HepG2 (cell line): ENCODE data around the gene RAMP3. TPM values are rescaled to one million over a fixed set of nuclear protein-coding genes. Genes with fewer than 3 reads are reported as not detected.

Experiments used
- ATAC-seq: fragments of 200-7000 bp; cut with Tn5 transposase; 3 replicates; pipeline ENCODE4 v1.9.1; 2020; ENCODE audit warnings: mild to moderate bottlenecking, moderate library complexity
- BruUV-seq: library from RNA; stranded (reverse); fragments of 400-500 nt; replicated peaks from 2 replicates; lab custom pipeline; 2021; lab: Mats Ljungman, UMichigan
- CTCF ChIA-PET: fragments of 300-600 bp; formaldehyde crosslinking; extraction: SDS; loops from one replicate; lab custom pipeline; 2021; ENCODE audit warnings: low total read pairs, inconsistent platforms, low intra/inter-chr PET ratio; lab: Yijun Ruan, JAX
- POLR2A ChIA-PET: fragments of 350-600 bp; sonication (Branson Sonifier 250); formaldehyde crosslinking; loops from one replicate; lab custom pipeline; 2020; ENCODE audit warnings: antibody characterized with exemption, inconsistent platforms; lab: Yijun Ruan, JAX
- DNase-seq: peaks from one replicate; pipeline ENCODE4 v3.0.0-alpha.2; 2015; ENCODE audit warnings: low spot score
- FAIRE-seq: peaks from 3 replicates; lab custom pipeline; 2011; peaks lifted over from hg19 to GRCh38; lab: Jason Lieb, UNC
- H2AFZ ChIP-seq: one replicate; pipeline ENCODE4 v1.6.1; 2011; ENCODE audit warnings: low read length, inconsistent platforms
- H3K27ac ChIP-seq: fragments of 300-600 bp; 3 replicates; pipeline ENCODE4 v1.8.0; 2011; ENCODE audit warnings: mixed run types, mild to moderate bottlenecking, mixed read lengths, low read length, inconsistent platforms; ENCODE audit not compliant: insufficient read depth; ENCODE audit errors: extremely low read length
- H3K27me3 ChIP-seq, 2 experiments: fragments of 200-600 bp in 1 of 2; 2 replicates in 1 of 2; 3 replicates in 1 of 2; pipeline versions ENCODE4 v1.6.0 to v1.8.0; 2011; ENCODE audit warnings: low read length in 2 of 2, mild to moderate bottlenecking in 2 of 2, moderate library complexity in 2 of 2, inconsistent platforms in 1 of 2; ENCODE audit not compliant: insufficient read depth in 2 of 2, control insufficient read depth in 1 of 2
- H3K36me3 ChIP-seq, 2 experiments: fragments of 200-600 bp in 1 of 2; replicated peaks in 1 of 2; 2 replicates in 1 of 2; 3 replicates in 1 of 2; pipeline versions ENCODE4 v1.5.1 to v1.8.0; 2011; ENCODE audit warnings: low read length in 2 of 2, inconsistent platforms in 1 of 2; ENCODE audit not compliant: insufficient read depth in 2 of 2, control insufficient read depth in 1 of 2
- H3K4me1 ChIP-seq: 2 replicates; pipeline ENCODE4 v1.5.1; 2012; ENCODE audit warnings: low read length, inconsistent platforms; ENCODE audit not compliant: insufficient read depth
- H3K4me2 ChIP-seq: 2 replicates; pipeline ENCODE4 v1.6.0; 2011; ENCODE audit warnings: low read depth, low read length, inconsistent platforms
- H3K4me3 ChIP-seq, 3 experiments: fragments of 200-600 bp in 1 of 3; sonication (generic), shearing (Covaris generic) in 1 of 3; replicated peaks in 1 of 3; 2 replicates each; pipeline ENCODE4 v1.5.1; 2011 to 2016; ENCODE audit warnings: low read length in 3 of 3, inconsistent platforms in 2 of 3, low read depth in 2 of 3, mild to moderate bottlenecking in 2 of 3, control low read depth in 1 of 3, mixed read lengths in 1 of 3; ENCODE audit not compliant: insufficient read depth in 1 of 3
- H3K79me2 ChIP-seq: one replicate; pipeline ENCODE4 v1.6.1; 2011; ENCODE audit warnings: low read length, inconsistent platforms; ENCODE audit not compliant: insufficient read depth
- H3K9ac ChIP-seq: 2 replicates; pipeline ENCODE4 v1.6.0; 2011; ENCODE audit warnings: mild to moderate bottlenecking, low read depth, low read length, inconsistent platforms; ENCODE audit not compliant: insufficient read depth
- H3K9me3 ChIP-seq: 2 replicates; pipeline ENCODE4 v1.5.1; 2012; ENCODE audit warnings: mild to moderate bottlenecking, low read length
- H4K20me1 ChIP-seq: 2 replicates; pipeline ENCODE4 v1.6.0; 2011; ENCODE audit warnings: inconsistent platforms, mild to moderate bottlenecking, low read length, moderate library complexity; ENCODE audit not compliant: insufficient read depth
- HDAC2 ChIP-seq: sonication (generic); formaldehyde crosslinking; IDR thresholded peaks from 2 replicates; pipeline ENCODE4 v1.4.0; 2020; ENCODE audit warnings: missing genetic modification reagents
- HOXA9 ChIP-seq: sonication (generic); formaldehyde crosslinking; IDR thresholded peaks from 2 replicates; pipeline ENCODE4 v1.8.1; 2022; ENCODE audit warnings: missing genetic modification reagents, mild to moderate bottlenecking, moderate library complexity, borderline replicate concordance
- PRMT3 ChIP-seq: sonication (generic); formaldehyde crosslinking; IDR thresholded peaks from 2 replicates; pipeline ENCODE4 v1.8.1; 2022; ENCODE audit warnings: low read depth, mild to moderate bottlenecking, moderate library complexity, missing genetic modification reagents, borderline replicate concordance
- RARA ChIP-seq: IDR thresholded peaks from 2 replicates; pipeline ENCODE4 v1.6.1; 2016; ENCODE audit warnings: missing genetic modification reagents, missing compliant biosample characterization
- RFX3 ChIP-seq: IDR thresholded peaks from 2 replicates; pipeline ENCODE4 v1.6.1; 2016; ENCODE audit warnings: missing biosample characterization, missing genetic modification reagents
- RFXAP ChIP-seq: sonication (generic); formaldehyde crosslinking; IDR thresholded peaks from 2 replicates; pipeline ENCODE4 v1.4.0; 2020; ENCODE audit warnings: missing genetic modification reagents, borderline replicate concordance
- SIX4 ChIP-seq: sonication (generic); formaldehyde crosslinking; IDR thresholded peaks from 2 replicates; pipeline ENCODE4 v1.4.0; 2020; ENCODE audit warnings: missing genetic modification reagents
- TMF1 ChIP-seq: sonication (generic); formaldehyde crosslinking; IDR thresholded peaks from 2 replicates; pipeline ENCODE4 v1.8.1; 2022; ENCODE audit warnings: low read depth, missing genetic modification reagents
- TSC22D2 ChIP-seq: sonication (generic); formaldehyde crosslinking; IDR thresholded peaks from 2 replicates; pipeline ENCODE4 v1.5.1; 2020; ENCODE audit warnings: missing genetic modification reagents, mild to moderate bottlenecking, borderline replicate concordance
- ZBTB1 ChIP-seq: sonication (generic); formaldehyde crosslinking; IDR thresholded peaks from 2 replicates; pipeline ENCODE4 v1.4.0; 2020; ENCODE audit warnings: missing genetic modification reagents, borderline replicate concordance
- ZNF343 ChIP-seq: sonication (generic); formaldehyde crosslinking; IDR thresholded peaks from 2 replicates; pipeline ENCODE4 v1.4.0; 2020; ENCODE audit warnings: mild to moderate bottlenecking, missing genetic modification reagents
- WGBS: methylation state at CpG from one replicate; pipeline ENCODE4 v1.1.6; 2017; ENCODE audit warnings: low lambda C conversion rate; 5-methylcytosine and 5-hydroxymethylcytosine counted together
- in situ Hi-C: cut with HindIII; loops from 2 replicates; pipeline ENCODE4 v1.10.0; 2017; ENCODE audit warnings: low pct_unique_long_range_greater_than_20kb; ENCODE audit not compliant: extremely low pct_ligation_motif_present
- intact Hi-C: fragments of 100-400 bp; cut with micrococcal nuclease; formaldehyde crosslinking; loops from one replicate; pipeline ENCODE4 v1.10.0; 2022; ENCODE audit not compliant: unreplicated experiment
- polyA plus RNA-seq, 8 experiments: library from polyadenylated mRNA; depleted of rRNA in 3 of 8; stranded (reverse) in 7 of 8; unstranded in 1 of 8; fragments of >200 nt; fragmentation: Illumina TruSeq in 4 of 8; extraction: Trizol in 4 of 8; gene quantifications; 2 replicates each; pipeline versions ENCODE4 v1.2.1 to v1.2.3, GENCODE V29; 2011 to 2016; ENCODE audit warnings: low read depth in 4 of 8, missing spikeins in 1 of 8, mixed read lengths in 1 of 8; ENCODE audit not compliant: insufficient read depth in 1 of 8
- total RNA-seq, 5 experiments: library from RNA; depleted of rRNA; stranded (reverse); fragments of >200 nt; fragmentation: Illumina TruSeq; extraction: Trizol; gene quantifications; 2 replicates each; pipeline ENCODE4 v1.2.3, GENCODE V29; 2016; ENCODE audit warnings: low read depth in 1 of 5
- TF ChIP-seq, protein P1 (sequence below): sonication (generic); formaldehyde crosslinking; IDR thresholded peaks from 2 replicates; pipeline ENCODE4 v1.4.0; 2020; ENCODE audit warnings: low read depth, mild to moderate bottlenecking, missing genetic modification reagents

The RAMP3 gene
- total and polyA plus RNA-seq, 2 of the 13 experiments (the other 11 are each of a cell fraction or from before 2014, with no cell fraction given), result not detected

DNA sequence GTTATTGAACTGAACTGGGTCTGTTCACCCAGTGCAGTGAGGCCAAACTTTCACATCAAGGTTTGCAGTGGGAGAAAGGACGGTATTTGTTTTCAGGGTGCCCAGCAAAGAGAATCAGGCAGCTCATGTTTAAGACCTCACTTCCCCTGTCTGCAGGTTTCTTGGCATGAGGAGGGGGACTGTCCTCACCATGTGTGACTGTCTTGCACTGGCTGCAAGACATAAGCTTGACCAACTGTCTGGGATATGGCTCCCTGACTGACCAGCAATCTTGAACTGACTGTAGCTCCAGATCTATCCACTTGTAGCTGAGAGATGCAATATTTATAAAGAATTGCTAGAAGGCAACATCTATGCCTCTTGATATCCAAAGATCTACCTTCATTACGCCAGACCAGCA is 39.9 kb downstream of the RAMP3 start (continued):
- TF ChIP-seq RARA (CRISPR knock-in tag), result no peak
- TF ChIP-seq, protein P1, sequence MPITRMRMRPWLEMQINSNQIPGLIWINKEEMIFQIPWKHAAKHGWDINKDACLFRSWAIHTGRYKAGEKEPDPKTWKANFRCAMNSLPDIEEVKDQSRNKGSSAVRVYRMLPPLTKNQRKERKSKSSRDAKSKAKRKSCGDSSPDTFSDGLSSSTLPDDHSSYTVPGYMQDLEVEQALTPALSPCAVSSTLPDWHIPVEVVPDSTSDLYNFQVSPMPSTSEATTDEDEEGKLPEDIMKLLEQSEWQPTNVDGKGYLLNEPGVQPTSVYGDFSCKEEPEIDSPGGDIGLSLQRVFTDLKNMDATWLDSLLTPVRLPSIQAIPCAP (CRISPR knock-in tag), result no peak
- TF ChIP-seq HOXA9 (CRISPR knock-in tag), result no peak
- TF ChIP-seq RFX3 (CRISPR knock-in tag), result no peak
- TF ChIP-seq ZBTB1 (CRISPR knock-in tag), result no peak
- TF ChIP-seq HDAC2 (CRISPR knock-in tag), result no peak

- FAIRE-seq (no peak), ATAC-seq (no peak), DNase-seq (no peak)
- in situ Hi-C loops, result no loop called here
- H3K79me2 ChIP-seq, result no peaks in the 10 kb centered on the region
- WGBS, result 30% methylated on average over 1 of the region's 3 CpGs
- H3K9me3 ChIP-seq, result no peaks in the 10 kb centered on the region
- CTCF ChIA-PET, result no interaction called here
- no peak overlapping the region for H2AFZ ChIP-seq
- TF ChIP-seq SIX4 (CRISPR knock-in tag), result no peak
- TF ChIP-seq ZNF343, result no peak
- TF ChIP-seq TSC22D2 (CRISPR knock-in tag), result no peak
- no peak for TF ChIP-seq TMF1
- no peak for TF ChIP-seq PRMT3
- no peak for TF ChIP-seq RFXAP
- H3K9ac ChIP-seq, result no peak overlapping the region
- H3K27ac ChIP-seq, result no peak overlapping the region
- no peaks in the 10 kb centered on the region for H4K20me1 ChIP-seq
- no peaks in the 10 kb centered on the region for H3K36me3 ChIP-seq
- intact Hi-C loops, result no loop called here
- BruUV-seq, result no TSS peak
- POLR2A ChIA-PET, result no interaction called here
- no peak overlapping the region for H3K4me2 ChIP-seq
- H3K27me3 ChIP-seq, result peaks cover 4 to 15% of the 10 kb centered on the region in 2 experiments; a peak in 2 of 5 replicates
- no peaks in the 10 kb centered on the region for H3K4me1 ChIP-seq
- no peak overlapping the region for H3K4me3 ChIP-seq
Measured at GRCh38 chr7:45198986-45199385, 41.4 kb downstream of the RAMP3 start.
